Upper lobe of right lung (tissue), 1 donor: Measurements from ENCODE around the gene NHLH2. TPM values are rescaled to one million over a fixed set of nuclear protein-coding genes. Genes with fewer than 3 reads are reported as not detected.

Experiments
- ATAC-seq: fragments of 200-7000 bp; cut with Tn5 transposase; one replicate; pipeline ENCODE4 v1.9.1; 2020; ENCODE audit warnings: mild to moderate bottlenecking, moderate library complexity
- DNase-seq: peaks from one replicate; pipeline ENCODE4 v3.0.0-alpha.2; 2020
- H3K27ac ChIP-seq: fragments of 200-600 bp; one replicate; pipeline ENCODE4 v1.8.0; 2022
- H3K27me3 ChIP-seq: fragments of 200-600 bp; one replicate; pipeline ENCODE4 v1.8.0; 2022; ENCODE audit warnings: mild to moderate bottlenecking
- H3K36me3 ChIP-seq: fragments of 200-600 bp; one replicate; pipeline ENCODE4 v1.8.0; 2022
- H3K4me1 ChIP-seq: fragments of 200-600 bp; one replicate; pipeline ENCODE4 v1.8.0; 2022
- H3K4me3 ChIP-seq: fragments of 200-600 bp; one replicate; pipeline ENCODE4 v1.8.0; 2022; ENCODE audit warnings: mild to moderate bottlenecking
- H3K9me3 ChIP-seq: fragments of 200-600 bp; one replicate; pipeline ENCODE4 v1.8.0; 2022
- intact Hi-C: fragments of 100-400 bp; cut with DNase I; formaldehyde crosslinking; loops from one replicate; pipeline ENCODE4 v1.11.0; 2022
- total RNA-seq: library from RNA; stranded (reverse); fragmentation: NEBNext Ultra II Directional; extraction: Animal tissue kit (Norgen Biotek cat#: 25700); gene quantifications from one replicate; pipeline ENCODE4 v1.2.1, GENCODE V29; 2021
- TF ChIP-seq, protein P1 (sequence below): fragments of 200-600 bp; IDR thresholded peaks from one replicate; pipeline ENCODE4 v1.8.0; 2022; ENCODE audit warnings: antibody characterized with exemption
- donor health status: DM: no; HTN: yes; CAD: no; lungs with severe emphysema.

NHLH2 gene
- total RNA-seq, 1 donor from 2014 or later = 0.32 TPM

- Histone ChIP-seq H3K36me3 (no peaks in the 10 kb centered on the region), H3K4me3 (peak overlapping the region; percentile 36), H3K27ac (no peak overlapping the region), H3K4me1 (peaks cover 26% of the 10 kb centered on the region), H3K9me3 (no peaks in the 10 kb centered on the region), H3K27me3 (peaks cover 66% of the 10 kb centered on the region)
- TF ChIP-seq, protein P1, sequence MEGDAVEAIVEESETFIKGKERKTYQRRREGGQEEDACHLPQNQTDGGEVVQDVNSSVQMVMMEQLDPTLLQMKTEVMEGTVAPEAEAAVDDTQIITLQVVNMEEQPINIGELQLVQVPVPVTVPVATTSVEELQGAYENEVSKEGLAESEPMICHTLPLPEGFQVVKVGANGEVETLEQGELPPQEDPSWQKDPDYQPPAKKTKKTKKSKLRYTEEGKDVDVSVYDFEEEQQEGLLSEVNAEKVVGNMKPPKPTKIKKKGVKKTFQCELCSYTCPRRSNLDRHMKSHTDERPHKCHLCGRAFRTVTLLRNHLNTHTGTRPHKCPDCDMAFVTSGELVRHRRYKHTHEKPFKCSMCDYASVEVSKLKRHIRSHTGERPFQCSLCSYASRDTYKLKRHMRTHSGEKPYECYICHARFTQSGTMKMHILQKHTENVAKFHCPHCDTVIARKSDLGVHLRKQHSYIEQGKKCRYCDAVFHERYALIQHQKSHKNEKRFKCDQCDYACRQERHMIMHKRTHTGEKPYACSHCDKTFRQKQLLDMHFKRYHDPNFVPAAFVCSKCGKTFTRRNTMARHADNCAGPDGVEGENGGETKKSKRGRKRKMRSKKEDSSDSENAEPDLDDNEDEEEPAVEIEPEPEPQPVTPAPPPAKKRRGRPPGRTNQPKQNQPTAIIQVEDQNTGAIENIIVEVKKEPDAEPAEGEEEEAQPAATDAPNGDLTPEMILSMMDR = no peak
- no peak for DNase-seq
- ATAC-seq = no peak
- intact Hi-C loops = no loop called here
Measured at GRCh38 chr1:115837341-115837739, 3.6 kb downstream of the NHLH2 start.

DNA sequence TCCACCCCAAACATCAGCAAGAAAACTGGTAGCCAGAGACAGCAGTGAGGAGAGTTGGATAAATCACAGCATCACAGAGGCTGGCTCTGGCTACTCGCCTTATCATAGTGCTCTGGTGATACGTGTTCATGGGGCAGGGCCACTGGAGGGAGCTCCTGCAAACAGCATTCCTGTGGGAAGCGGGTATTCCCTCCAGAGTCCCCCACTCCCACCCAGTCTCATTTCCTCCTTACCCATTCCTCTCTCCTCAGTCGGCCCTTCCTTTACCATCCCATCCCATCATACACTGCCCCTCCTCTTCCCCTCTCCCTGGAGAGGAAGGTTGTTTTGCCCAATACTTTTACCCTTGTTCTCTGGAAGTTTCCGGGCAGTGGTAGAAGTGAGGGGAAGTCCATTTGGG, 7.1 kb downstream of the NHLH2 start:
- DNase-seq = no peak
- Histone ChIP-seq H3K4me1 (peaks cover 20% of the 10 kb centered on the region), H3K9me3 (no peaks in the 10 kb centered on the region), H3K27ac (no peak overlapping the region), H3K36me3 (no peaks in the 10 kb centered on the region), H3K4me3 (no peak overlapping the region), H3K27me3 (peaks cover 33% of the 10 kb centered on the region)
- TF ChIP-seq, protein P1 = no peak
- ATAC-seq = no peak
- intact Hi-C loops = no loop called here

DNA sequence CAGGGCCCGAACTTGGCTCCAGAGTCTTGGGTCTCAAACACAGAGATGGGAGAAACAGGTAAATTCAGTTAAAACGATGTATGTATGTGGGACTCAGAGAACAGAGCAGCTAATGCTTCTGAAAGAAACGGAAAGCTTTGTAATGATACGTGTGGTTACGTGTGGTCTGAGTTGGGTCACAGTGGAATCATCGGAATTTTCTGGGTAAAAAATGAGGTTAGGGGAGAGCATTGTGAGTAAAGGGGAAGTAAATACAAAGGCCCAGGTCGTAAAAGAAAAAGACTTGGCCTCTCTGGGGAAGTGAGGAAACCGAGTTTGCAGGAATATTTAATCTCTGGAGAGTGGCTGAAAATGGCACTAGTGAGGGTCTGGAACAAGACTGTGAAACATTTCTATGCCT, 8.3 kb downstream of the NHLH2 start:
- Histone ChIP-seq H3K4me1 (peaks cover 16% of the 10 kb centered on the region), H3K36me3 (no peaks in the 10 kb centered on the region), H3K4me3 (no peak overlapping the region), H3K9me3 (no peaks in the 10 kb centered on the region), H3K27me3 (peaks cover 26% of the 10 kb centered on the region), H3K27ac (no peak overlapping the region)
- ATAC-seq (no peak), DNase-seq (no peak)
- TF ChIP-seq, protein P1 = no peak
- intact Hi-C loops = no loop called here

- ATAC-seq (no peak), DNase-seq (no peak)
- H3K27ac ChIP-seq = no peak overlapping the region
Measured at GRCh38 chr1:115830963-115831362, 10.0 kb downstream of the NHLH2 start.

GRCh38 chr1:115829947-115830346, 11.0 kb downstream of the NHLH2 start:
- peaks cover 15% of the 10 kb centered on the region for H3K4me1 ChIP-seq
- TF ChIP-seq, protein P1 = no peak
- no peak overlapping the region for H3K27ac ChIP-seq
- H3K9me3 ChIP-seq = no peaks in the 10 kb centered on the region
- intact Hi-C loops = no loop called here
- no peak for DNase-seq
- no peak overlapping the region for H3K4me3 ChIP-seq
- no peaks in the 10 kb centered on the region for H3K36me3 ChIP-seq
- no peak for ATAC-seq
- peaks cover 21% of the 10 kb centered on the region for H3K27me3 ChIP-seq

More at GRCh38 chr1:115830963-115831362, 10.0 kb downstream of the NHLH2 start:
- H3K4me1 ChIP-seq = peaks cover 15% of the 10 kb centered on the region
- intact Hi-C loops = no loop called here
- peaks cover 25% of the 10 kb centered on the region for H3K27me3 ChIP-seq
- no peak overlapping the region for H3K4me3 ChIP-seq
- H3K36me3 ChIP-seq = no peaks in the 10 kb centered on the region
- no peaks in the 10 kb centered on the region for H3K9me3 ChIP-seq
- TF ChIP-seq, protein P1 = no peak

DNA sequence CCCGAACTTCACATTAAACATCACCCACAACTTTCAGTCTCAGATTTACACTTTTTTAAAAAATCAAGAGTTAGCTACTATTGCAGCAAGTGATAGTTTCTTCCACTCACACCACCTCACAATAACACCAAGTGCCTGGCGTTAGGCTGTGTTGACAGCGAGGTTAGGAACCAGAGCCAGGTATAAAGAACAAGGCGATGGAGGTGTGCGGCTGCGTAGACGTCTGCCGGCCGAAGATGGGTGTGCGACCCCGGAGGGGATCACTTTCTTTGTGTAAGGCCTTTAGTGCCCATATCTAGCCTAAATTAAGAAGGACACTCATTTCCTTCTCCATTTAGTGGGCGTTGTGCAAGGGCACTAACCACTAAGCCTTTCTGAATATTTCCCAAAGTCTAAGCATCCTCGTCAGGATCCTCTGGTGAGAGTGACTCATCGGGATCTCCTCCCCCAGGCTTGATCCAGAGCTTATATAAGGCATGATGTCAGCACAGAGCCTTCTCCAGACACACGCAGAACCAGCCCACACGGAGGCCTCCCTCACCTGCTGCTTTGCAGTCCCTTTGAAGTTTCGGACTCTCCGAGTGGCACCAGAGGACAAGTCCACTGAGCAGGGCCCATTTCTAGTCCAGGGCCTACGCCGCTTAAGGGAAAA, 11.8 kb downstream of the NHLH2 start:
- ATAC-seq (peak; percentile 84), DNase-seq (peak; percentile 67)
- Histone ChIP-seq H3K4me1 (peaks cover 15% of the 10 kb centered on the region), H3K36me3 (no peaks in the 10 kb centered on the region), H3K27me3 (peaks cover 21% of the 10 kb centered on the region), H3K9me3 (no peaks in the 10 kb centered on the region), H3K27ac (no peak overlapping the region), H3K4me3 (peak overlapping the region; percentile 50)
- TF ChIP-seq, protein P1 = no peak
- intact Hi-C loops = no loop called here
